Right lobe of liver (tissue), 4 donors: ENCODE results near the gene TRABD2B.

Experiments
- CTCF ChIP-seq, 4 donors: fragments of 200-600 bp in 3 of 4; fragments of 450-650 bp in 1 of 4; IDR thresholded peaks; one replicate each; pipeline versions ENCODE4 v1.5.1 to v1.8.0; 2016 to 2022; ENCODE audit warnings: antibody characterized with exemption in 4 of 4, mild to moderate bottlenecking in 2 of 4
- POLR2A ChIP-seq: fragments of 450-650 bp; IDR thresholded peaks from one replicate; pipeline ENCODE4 v1.6.1; 2017; ENCODE audit warnings: antibody characterized with exemption, mild to moderate bottlenecking
- donor health status: DM: no; HTN: no; CAD: no.
- donor health status: DM: no; HTN: no; CAD: no.
- donor health status: DM: no; HTN: yes; CAD: no.

GRCh38 chr1:48005253-48006117, 8.3 kb upstream of the TRABD2B start:
- TF ChIP-seq CTCF (IDR thresholded peaks at IDR 0.05) (no peak), POLR2A (no peak)
